ENCODE measurements around the gene ST8SIA2.
A peak's percentile ranks its signal among the peaks of the same experiment; 100 is the strongest.

Gene ST8SIA2

GRCh38 chr15:92480361-92480760, 86.7 kb downstream of the ST8SIA2 start:
- Mint-ChIP-seq H3K9me3 (peaks cover 4% of the 10 kb centered on the region), H3K27me3 (ENCODE audit: low read depth) (peaks cover 17% of the 10 kb centered on the region), H3K36me3 (ENCODE audit: low read depth) (no peaks in the 10 kb centered on the region), H3K4me3 (no peak overlapping the region), H3K27ac (no peak overlapping the region), H3K4me1 (no peaks in the 10 kb centered on the region)
- TF ChIP-seq CTCF (IDR thresholded peaks at IDR 0.05; ENCODE audit: unreplicated experiment in 3 of 3) = no peak

GRCh38 chr15:92485441-92485840, 91.8 kb downstream of the ST8SIA2 start:
- Mint-ChIP-seq H3K4me1 (no peaks in the 10 kb centered on the region), H3K27ac (no peak overlapping the region), H3K9me3 (peaks cover 12% of the 10 kb centered on the region), H3K36me3 (ENCODE audit: low read depth) (no peaks in the 10 kb centered on the region), H3K27me3 (ENCODE audit: low read depth) (no peaks in the 10 kb centered on the region), H3K4me3 (no peak overlapping the region)
- no peak for TF ChIP-seq CTCF (IDR thresholded peaks at IDR 0.05; ENCODE audit: unreplicated experiment in 3 of 3)

- TF ChIP-seq CTCF (IDR thresholded peaks at IDR 0.05; ENCODE audit: unreplicated experiment in 3 of 3) = no peak
- H3K27ac Mint-ChIP-seq = peak overlapping the region in 1 of 3 experiments; percentile 1
- no peaks in the 10 kb centered on the region for H3K36me3 Mint-ChIP-seq (ENCODE audit: low read depth)
- H3K4me3 Mint-ChIP-seq = no peak overlapping the region
- H3K4me1 Mint-ChIP-seq = peaks cover 34% of the 10 kb centered on the region
- H3K27me3 Mint-ChIP-seq (ENCODE audit: low read depth) = peaks cover 4% of the 10 kb centered on the region
- peaks cover 19% of the 10 kb centered on the region for H3K9me3 Mint-ChIP-seq
These were observed 99.0 kb downstream of the ST8SIA2 start for GRCh38 chr15:92492551-92493115.

- no peak for TF ChIP-seq CTCF (IDR thresholded peaks at IDR 0.05; ENCODE audit: unreplicated experiment in 3 of 3)
- Mint-ChIP-seq H3K27me3 (ENCODE audit: low read depth) (peaks cover 4% of the 10 kb centered on the region), H3K4me3 (no peak overlapping the region), H3K4me1 (peaks cover 38% of the 10 kb centered on the region), H3K9me3 (peaks cover 16% of the 10 kb centered on the region), H3K27ac (peak overlapping the region; percentile 68 to 77 (median 71)), H3K36me3 (ENCODE audit: low read depth) (no peaks in the 10 kb centered on the region)
These were observed 101.2 kb downstream of the ST8SIA2 start for GRCh38 chr15:92494806-92495336.

GRCh38 chr15:92495446-92495845, 101.8 kb downstream of the ST8SIA2 start:
- Mint-ChIP-seq H3K4me1 (peaks cover 44% of the 10 kb centered on the region), H3K4me3 (peak overlapping the region in 1 of 3 experiments; percentile 17), H3K9me3 (peaks cover 10% of the 10 kb centered on the region), H3K36me3 (ENCODE audit: low read depth) (no peaks in the 10 kb centered on the region), H3K27ac (peak overlapping the region; percentile 68 to 77 (median 71)), H3K27me3 (ENCODE audit: low read depth) (peaks cover 4% of the 10 kb centered on the region)
- no peak for TF ChIP-seq CTCF (IDR thresholded peaks at IDR 0.05; ENCODE audit: unreplicated experiment in 3 of 3)
